OCI-LY3 (cell line): ENCODE data around the gene TEPSIN.

Experiments used
- H2AFZ ChIP-seq: fragments of 200-600, 300-600 bp; shearing (Covaris generic); 2 replicates; pipeline ENCODE4 v1.6.0; 2014; ENCODE audit warnings: antibody characterized with exemption, low read depth, low read length
- H3K27ac ChIP-seq: fragments of 200-600, 300-600 bp; sonication (generic); 2 replicates; pipeline ENCODE4 v1.5.1; 2014; ENCODE audit warnings: mild to moderate bottlenecking, low read length, moderate library complexity, mixed read lengths
- H3K27me3 ChIP-seq: fragments of 200-600, 300-600 bp; sonication (generic); 2 replicates; pipeline ENCODE4 v1.6.1; 2014; ENCODE audit warnings: low read depth, low read length, mixed read lengths
- H3K36me3 ChIP-seq: fragments of 200-600, 300-600 bp; sonication (generic); replicated peaks from 2 replicates; pipeline ENCODE3; 2014; ENCODE audit warnings: low read depth, low read length, mixed read lengths
- H3K4me1 ChIP-seq: fragments of 300-600, 200-600 bp; sonication (generic); 2 replicates; pipeline ENCODE4 v1.6.1; 2014; ENCODE audit warnings: low read length, mixed read lengths
- H3K4me2 ChIP-seq: fragments of 200-600, 300-600 bp; sonication (generic); 2 replicates; pipeline ENCODE4 v1.6.1; 2014; ENCODE audit warnings: low read length, mixed read lengths
- H3K4me3 ChIP-seq: fragments of 300-600, 200-600 bp; sonication (generic); 2 replicates; pipeline ENCODE4 v1.5.1; 2014; ENCODE audit warnings: antibody characterized with exemption, mild to moderate bottlenecking, low read length, moderate library complexity
- H3K79me2 ChIP-seq: fragments of 300-600, 200-600 bp; shearing (Covaris generic); 2 replicates; pipeline ENCODE4 v1.6.1; 2014; ENCODE audit warnings: mild to moderate bottlenecking, low read length, mixed read lengths
- H3K9ac ChIP-seq: fragments of 300-600, 200-600 bp; shearing (Covaris generic); 2 replicates; pipeline ENCODE4 v1.6.0; 2014; ENCODE audit warnings: mild to moderate bottlenecking, low read length, moderate library complexity
- H3K9me3 ChIP-seq: fragments of 200-600, 300-600 bp; shearing (Covaris generic); 2 replicates; pipeline ENCODE4 v1.6.1; 2014; ENCODE audit warnings: low read length, mixed read lengths; ENCODE audit not compliant: insufficient read depth
- H4K20me1 ChIP-seq: fragments of 200-600, 300-600 bp; sonication (generic); 2 replicates; pipeline ENCODE4 v1.6.1; 2016; ENCODE audit warnings: low read length, mixed read lengths; ENCODE audit not compliant: insufficient read depth
- CTCF ChIP-seq: fragments of 200-600, 300-600 bp; sonication (generic); IDR thresholded peaks from 2 replicates; pipeline ENCODE4 v1.5.1; 2014; ENCODE audit warnings: antibody characterized with exemption, low read length, low read depth
- EZH2phosphoT487 ChIP-seq: fragments of 200-600 bp; shearing (Covaris generic); IDR thresholded peaks from 2 replicates; pipeline ENCODE4 v1.6.1; 2018; ENCODE audit warnings: antibody characterized with exemption, mixed run types, low read depth

Gene TEPSIN

DNA sequence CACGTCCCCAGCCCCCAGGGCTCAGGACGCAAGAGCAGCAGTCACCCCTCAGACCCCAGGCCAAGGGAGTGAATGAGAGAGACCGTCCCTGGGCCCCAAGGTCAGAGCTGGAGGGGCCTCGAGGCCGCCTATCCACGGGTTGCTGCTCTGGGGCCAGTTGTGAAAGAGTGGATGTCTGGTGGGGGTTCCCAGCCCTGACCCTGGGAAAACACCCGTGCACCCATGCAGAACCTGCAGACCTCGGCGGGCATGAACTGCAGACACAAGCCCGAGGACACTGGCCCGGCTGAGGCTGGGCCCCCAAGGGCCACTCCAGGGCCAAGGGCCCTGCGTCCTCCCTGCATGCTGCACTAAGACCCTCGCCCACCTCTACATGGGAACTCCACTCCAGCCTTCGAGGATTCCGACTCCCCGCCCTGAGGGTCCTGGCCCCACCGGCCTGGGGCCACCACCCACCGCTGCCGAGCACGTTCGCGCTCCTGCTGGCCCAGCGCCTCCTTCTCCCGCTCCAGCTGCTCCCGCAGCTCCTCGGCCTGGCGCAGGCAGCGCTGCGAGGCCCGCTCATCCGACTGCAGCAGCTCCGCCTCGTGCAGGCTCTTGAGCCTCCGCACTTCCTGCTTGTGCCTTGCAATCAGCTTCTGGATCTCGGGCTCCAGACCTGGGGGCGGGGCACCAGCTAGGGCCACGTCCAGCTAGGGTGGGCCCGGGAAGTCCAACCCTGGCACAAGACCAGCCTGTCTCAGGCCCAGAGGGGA is 45.2 kb downstream of the TEPSIN start:
- Histone ChIP-seq H3K9ac (no peak overlapping the region), H2AFZ (no peak overlapping the region), H4K20me1 (no peaks in the 10 kb centered on the region), H3K27me3 (no peaks in the 10 kb centered on the region), H3K4me3 (no peak overlapping the region), H3K79me2 (no peaks in the 10 kb centered on the region), H3K4me2 (no peak overlapping the region), H3K9me3 (no peaks in the 10 kb centered on the region), H3K4me1 (peaks cover 6% of the 10 kb centered on the region; the same call in 1 of the 2 replicates), H3K27ac (no peak overlapping the region), H3K36me3 (no peaks in the 10 kb centered on the region)
- TF ChIP-seq CTCF (no peak), EZH2phosphoT487 (no peak)

DNA sequence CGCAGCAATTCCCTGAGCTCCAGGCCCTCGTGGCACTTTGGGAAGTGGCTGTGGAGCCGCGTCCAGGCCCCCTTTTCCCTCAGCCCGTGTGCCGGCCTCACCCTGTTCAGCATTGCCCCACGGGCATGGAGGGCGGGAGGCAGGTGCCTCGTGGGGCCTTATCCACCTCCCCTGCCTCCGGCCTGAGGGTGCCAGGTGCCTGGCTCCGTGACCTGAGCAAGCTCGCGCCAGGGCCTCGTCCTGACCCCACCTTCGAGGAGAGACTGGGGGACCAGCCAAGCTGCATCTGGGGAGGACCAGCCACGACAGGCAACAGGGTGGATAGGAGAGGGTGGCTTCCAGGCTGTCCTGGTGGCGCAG is 45.8 kb downstream of the TEPSIN start:
- no peak overlapping the region for H3K4me2 ChIP-seq
- no peak overlapping the region for H3K27ac ChIP-seq
- no peak overlapping the region for H3K9ac ChIP-seq
- H3K9me3 ChIP-seq, result no peaks in the 10 kb centered on the region
- no peaks in the 10 kb centered on the region for H3K79me2 ChIP-seq
- peaks cover 6% of the 10 kb centered on the region; the same call in 1 of the 2 replicates for H3K4me1 ChIP-seq
- no peak overlapping the region for H2AFZ ChIP-seq
- H3K27me3 ChIP-seq, result no peaks in the 10 kb centered on the region
- no peaks in the 10 kb centered on the region for H3K36me3 ChIP-seq
- H4K20me1 ChIP-seq, result no peaks in the 10 kb centered on the region
- TF ChIP-seq CTCF (no peak), EZH2phosphoT487 (no peak)
- H3K4me3 ChIP-seq, result no peak overlapping the region

GRCh38 chr17:81192386-81193050 is 46.3 kb downstream of the TEPSIN start:
- no peaks in the 10 kb centered on the region for H3K27me3 ChIP-seq
- TF ChIP-seq EZH2phosphoT487, result no peak
- no peak for TF ChIP-seq CTCF
- no peak overlapping the region for H3K27ac ChIP-seq
- H4K20me1 ChIP-seq, result no peaks in the 10 kb centered on the region
- no peak overlapping the region for H3K4me3 ChIP-seq
- H3K9ac ChIP-seq, result no peak overlapping the region
- H3K9me3 ChIP-seq, result no peaks in the 10 kb centered on the region
- no peaks in the 10 kb centered on the region for H3K79me2 ChIP-seq
- H3K4me2 ChIP-seq, result no peak overlapping the region
- peaks cover 6% of the 10 kb centered on the region; the same call in 1 of the 2 replicates for H3K4me1 ChIP-seq
- no peaks in the 10 kb centered on the region for H3K36me3 ChIP-seq
- no peak overlapping the region for H2AFZ ChIP-seq

DNA sequence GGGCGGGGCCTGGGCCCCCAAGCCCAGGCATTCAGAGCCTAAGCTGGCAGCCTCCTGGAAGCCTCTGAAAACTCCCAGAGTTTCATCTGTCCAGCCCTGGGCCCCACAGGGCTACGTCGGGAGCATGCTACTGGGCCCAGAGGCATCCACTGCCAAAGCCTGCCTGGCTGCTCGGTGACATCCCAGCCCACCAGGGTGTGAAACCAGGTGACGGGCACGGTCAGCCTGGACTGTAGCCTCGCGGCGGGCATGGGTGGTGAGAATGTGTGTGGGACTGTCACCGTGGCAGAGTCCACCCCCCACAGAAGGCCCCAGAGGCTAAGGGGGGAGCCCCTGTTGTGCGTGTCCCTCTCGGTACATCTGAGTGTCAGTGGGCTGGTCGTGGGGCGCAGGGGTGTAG is 47.2 kb downstream of the TEPSIN start:
- no peak overlapping the region for H2AFZ ChIP-seq
- no peaks in the 10 kb centered on the region for H3K27me3 ChIP-seq
- no peak overlapping the region for H3K4me3 ChIP-seq
- no peak overlapping the region for H3K27ac ChIP-seq
- no peak overlapping the region for H3K9ac ChIP-seq
- no peak overlapping the region for H3K4me2 ChIP-seq
- TF ChIP-seq CTCF (no peak), EZH2phosphoT487 (no peak)
- H3K4me1 ChIP-seq, result peaks cover 6% of the 10 kb centered on the region; the same call in 1 of the 2 replicates
- H3K9me3 ChIP-seq, result no peaks in the 10 kb centered on the region
- H3K36me3 ChIP-seq, result no peaks in the 10 kb centered on the region
- no peaks in the 10 kb centered on the region for H4K20me1 ChIP-seq
- H3K79me2 ChIP-seq, result no peaks in the 10 kb centered on the region
